Measurements from ENCODE around the gene CSRP3.

- TF ChIP-seq POLR2AphosphoS5 (IDR thresholded peaks at IDR 0.05; ENCODE audit: low read depth) (no peak), REST (IDR thresholded peaks at IDR 0.05; ENCODE audit: unreplicated experiment) (no peak), EZH2 (IDR thresholded peaks at IDR 0.05; ENCODE audit: low read depth, unreplicated experiment) (no peak), CREB1 (CRISPR knock-in tag; IDR thresholded peaks at IDR 0.05; ENCODE audit: low read depth) (no peak), EZH2phosphoT487 (IDR thresholded peaks at IDR 0.05; ENCODE audit: unreplicated experiment) (no peak), JUNB (IDR thresholded peaks at IDR 0.05; ENCODE audit: unreplicated experiment) (no peak), NANOG (IDR thresholded peaks at IDR 0.05; ENCODE audit: borderline replicate concordance) (no peak)
- TF ChIP-seq, protein P1, sequence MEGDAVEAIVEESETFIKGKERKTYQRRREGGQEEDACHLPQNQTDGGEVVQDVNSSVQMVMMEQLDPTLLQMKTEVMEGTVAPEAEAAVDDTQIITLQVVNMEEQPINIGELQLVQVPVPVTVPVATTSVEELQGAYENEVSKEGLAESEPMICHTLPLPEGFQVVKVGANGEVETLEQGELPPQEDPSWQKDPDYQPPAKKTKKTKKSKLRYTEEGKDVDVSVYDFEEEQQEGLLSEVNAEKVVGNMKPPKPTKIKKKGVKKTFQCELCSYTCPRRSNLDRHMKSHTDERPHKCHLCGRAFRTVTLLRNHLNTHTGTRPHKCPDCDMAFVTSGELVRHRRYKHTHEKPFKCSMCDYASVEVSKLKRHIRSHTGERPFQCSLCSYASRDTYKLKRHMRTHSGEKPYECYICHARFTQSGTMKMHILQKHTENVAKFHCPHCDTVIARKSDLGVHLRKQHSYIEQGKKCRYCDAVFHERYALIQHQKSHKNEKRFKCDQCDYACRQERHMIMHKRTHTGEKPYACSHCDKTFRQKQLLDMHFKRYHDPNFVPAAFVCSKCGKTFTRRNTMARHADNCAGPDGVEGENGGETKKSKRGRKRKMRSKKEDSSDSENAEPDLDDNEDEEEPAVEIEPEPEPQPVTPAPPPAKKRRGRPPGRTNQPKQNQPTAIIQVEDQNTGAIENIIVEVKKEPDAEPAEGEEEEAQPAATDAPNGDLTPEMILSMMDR (conservative IDR thresholded peaks at IDR 0.05; ENCODE audit: low read depth in 2 of 2): no peak
These were observed 43.6 kb upstream of the CSRP3 start for GRCh38 chr11:19245351-19245750.
